Activated T-cell treated with anti-CD3 and anti-CD28 coated beads for 24 hours (primary cell): ENCODE results near the gene TBC1D9B.
"Not testable (repeated sequence)": the region's sequence is repeated elsewhere in the genome, so short reads cannot be mapped to it uniquely, and the experiment has no call there.

Experiments
- DNase-seq: peaks from one replicate; pipeline ENCODE4 v3.0.0-alpha.2; 2020; ENCODE audit warnings: low read depth

TBC1D9B gene

DNA sequence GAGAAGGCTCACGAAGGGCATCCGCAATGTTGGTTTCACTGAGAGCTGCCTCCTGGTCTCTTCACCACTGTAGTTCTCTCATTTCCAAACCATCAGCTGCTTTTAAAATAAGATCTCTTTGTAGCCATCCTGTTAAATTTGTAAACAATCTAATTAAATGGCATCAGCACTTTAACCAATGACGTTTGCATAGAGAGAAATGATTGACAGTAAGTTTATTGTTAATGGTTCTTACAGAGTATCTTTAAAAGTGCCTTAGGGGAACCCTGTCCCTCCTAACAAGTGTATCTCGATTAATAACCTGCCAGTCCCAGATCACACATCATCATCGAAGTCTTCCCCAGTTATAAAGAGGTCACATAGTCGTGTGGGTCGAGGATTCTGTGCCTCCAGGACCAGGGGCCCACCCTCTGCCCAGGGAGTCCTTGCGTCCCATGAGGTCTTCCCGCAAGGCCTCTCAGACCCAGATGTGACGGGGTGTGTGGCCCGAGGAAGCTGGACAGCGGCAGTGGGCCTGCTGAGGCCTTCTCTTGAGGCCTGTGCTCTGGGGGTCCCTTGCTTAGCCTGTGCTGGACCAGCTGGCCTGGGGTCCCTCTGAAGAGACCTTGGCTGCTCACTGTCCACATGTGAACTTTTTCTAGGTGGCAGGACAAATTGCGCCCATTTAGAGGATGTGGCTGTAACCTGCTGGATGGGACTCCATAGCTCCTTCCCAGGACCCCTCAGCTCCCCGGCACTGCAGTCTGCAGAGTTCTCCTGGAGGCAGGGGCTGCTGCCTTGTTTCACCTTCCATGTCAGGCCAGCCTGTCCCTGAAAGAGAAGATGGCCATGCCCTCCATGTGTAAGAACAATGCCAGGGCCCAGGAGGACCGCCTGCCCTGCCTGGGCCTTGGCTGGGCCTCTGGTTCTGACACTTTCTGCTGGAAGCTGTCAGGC, 70.4 kb downstream of the TBC1D9B start:
- DNase-seq, result no peak

DNA sequence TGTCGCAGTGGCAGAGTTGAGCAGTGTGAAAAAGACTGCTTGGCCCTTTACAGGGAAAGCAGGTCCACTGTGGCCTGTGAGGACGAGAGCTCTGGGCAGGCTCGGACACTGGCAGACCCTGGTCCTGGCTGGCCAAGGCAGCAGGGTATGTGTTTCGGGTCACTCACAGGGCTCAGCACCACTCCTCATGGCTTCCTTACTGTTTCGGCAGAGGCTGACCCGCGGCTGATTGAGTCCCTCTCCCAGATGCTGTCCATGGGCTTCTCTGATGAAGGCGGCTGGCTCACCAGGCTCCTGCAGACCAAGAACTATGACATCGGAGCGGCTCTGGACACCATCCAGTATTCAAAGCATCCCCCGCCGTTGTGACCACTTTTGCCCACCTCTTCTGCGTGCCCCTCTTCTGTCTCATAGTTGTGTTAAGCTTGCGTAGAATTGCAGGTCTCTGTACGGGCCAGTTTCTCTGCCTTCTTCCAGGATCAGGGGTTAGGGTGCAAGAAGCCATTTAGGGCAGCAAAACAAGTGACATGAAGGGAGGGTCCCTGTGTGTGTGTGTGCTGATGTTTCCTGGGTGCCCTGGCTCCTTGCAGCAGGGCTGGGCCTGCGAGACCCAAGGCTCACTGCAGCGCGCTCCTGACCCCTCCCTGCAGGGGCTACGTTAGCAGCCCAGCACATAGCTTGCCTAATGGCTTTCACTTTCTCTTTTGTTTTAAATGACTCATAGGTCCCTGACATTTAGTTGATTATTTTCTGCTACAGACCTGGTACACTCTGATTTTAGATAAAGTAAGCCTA, 71.3 kb downstream of the TBC1D9B start:
- no peak for DNase-seq

DNA sequence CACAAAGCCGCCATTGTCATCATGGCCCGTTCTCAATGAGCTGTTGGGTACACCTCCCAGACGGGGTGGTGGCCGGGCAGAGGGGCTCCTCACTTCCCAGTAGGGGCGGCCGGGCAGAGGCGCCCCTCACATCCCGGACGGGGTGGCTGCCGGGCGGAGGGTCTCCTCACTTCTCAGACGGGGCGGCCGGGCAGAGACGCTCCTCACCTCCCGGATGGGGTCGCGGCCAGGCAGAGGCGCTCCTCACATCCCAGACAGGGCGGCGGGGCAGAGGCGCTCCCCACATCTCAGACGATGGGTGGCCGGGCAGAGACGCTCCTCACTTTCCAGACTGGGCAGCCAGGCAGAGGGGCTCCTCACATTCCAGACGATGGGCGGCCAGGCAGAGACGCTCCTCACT, 72.8 kb downstream of the TBC1D9B start:
- DNase-seq, result not testable (repeated sequence)

DNA sequence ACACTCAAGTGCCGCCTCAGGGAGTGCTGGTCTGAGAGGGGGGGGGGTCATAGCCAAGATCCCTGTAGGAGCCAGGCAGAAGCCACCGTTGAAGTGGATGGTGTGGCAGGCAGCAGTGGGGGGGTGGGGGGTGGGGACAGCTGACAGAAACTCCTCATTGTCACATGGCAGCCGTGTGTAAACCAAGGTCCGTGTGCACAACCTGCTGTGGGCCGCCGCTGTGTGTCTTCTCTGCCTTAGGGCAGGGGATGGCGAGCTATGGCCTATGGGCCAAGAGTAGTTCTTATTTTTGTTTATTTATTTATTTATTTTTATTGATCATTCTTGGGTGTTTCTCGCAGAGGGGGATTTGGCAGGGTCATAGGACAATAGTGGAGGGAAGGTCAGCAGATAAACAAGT, 73.6 kb downstream of the TBC1D9B start:
- no peak for DNase-seq

DNA sequence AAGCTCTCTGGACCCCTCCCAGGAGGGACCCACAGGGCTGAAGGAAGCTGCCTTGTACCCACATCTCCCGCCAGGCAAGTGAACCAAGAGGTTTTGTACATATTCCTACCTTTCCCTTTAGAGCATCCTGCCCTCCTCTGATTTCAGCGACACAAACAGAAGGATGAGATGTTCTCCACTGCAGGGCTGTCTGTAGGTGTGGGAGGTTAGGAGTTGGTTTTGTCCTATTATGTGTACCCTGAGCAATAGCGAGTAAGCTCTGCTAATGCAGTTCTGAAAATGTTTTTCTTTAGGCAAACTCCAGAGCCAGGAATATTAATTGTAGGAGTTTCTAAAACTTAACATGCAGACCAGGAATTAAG, 74.0 kb downstream of the TBC1D9B start:
- DNase-seq, result no peak

DNA sequence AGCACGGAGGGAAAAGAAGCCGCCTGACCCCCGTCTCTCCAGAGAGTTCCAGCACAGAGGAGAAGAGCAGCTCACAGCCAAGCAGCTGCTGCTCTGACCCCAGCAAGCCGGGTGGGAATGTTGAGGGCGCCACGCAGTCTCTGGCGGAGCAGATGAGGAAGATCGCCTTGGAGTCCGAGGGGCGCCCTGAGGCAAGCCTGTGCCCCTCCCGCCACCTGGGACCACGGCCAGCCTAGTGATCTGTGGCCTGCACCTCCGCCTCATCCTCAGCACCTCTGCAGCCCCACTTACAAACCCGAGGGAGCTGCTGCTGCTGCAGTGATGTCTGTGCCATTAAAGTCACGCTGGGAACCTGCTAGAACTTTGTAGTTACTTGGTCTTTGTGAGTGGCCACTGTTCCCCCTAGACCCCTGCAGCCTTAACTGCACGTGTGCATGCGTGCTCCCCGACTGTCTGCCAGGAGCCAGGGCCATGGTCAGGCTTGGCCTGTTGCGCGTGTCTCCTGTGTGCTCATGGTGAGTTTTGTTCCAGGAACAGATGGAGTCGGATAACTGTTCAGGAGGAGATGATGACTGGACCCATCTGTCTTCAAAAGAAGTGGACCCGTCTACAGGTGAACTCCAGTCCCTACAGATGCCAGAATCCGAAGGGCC, 74.5 kb downstream of the TBC1D9B start:
- DNase-seq, result no peak

DNA sequence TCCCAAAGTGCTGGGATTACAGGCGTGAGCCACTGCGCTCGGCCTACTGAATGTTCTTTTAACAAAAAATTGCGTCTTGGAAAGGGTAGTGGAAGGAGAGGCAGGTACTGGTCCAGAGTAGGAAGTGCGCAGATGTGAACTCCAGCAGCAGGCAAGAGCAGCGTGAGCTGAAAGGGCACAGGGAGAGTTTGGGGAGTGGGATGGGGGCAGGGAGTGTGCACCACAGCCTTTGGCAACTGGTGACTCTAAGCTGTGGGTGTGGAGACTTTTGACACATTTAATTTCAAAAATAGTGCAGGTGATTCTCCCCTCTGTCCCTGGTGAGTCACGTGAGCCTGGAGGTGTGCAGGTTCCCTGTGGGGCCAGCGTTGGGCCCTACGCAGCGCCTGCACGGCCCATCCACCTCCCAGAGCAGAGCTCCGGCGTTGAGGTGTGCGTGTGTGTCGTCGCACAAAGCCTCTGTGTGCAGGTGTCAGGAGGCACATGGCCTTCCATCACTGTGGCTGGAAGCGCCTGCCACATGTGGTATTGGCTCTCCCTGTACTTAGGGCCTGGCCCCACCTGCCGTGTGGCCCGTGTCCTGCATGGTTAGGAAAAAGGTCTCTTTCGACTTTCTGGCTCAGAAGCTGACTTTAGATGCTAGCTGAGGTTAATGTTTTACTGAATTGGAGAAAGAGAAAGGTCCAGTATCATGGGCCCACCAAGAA, 75.5 kb downstream of the TBC1D9B start:
- DNase-seq, result no peak

DNA sequence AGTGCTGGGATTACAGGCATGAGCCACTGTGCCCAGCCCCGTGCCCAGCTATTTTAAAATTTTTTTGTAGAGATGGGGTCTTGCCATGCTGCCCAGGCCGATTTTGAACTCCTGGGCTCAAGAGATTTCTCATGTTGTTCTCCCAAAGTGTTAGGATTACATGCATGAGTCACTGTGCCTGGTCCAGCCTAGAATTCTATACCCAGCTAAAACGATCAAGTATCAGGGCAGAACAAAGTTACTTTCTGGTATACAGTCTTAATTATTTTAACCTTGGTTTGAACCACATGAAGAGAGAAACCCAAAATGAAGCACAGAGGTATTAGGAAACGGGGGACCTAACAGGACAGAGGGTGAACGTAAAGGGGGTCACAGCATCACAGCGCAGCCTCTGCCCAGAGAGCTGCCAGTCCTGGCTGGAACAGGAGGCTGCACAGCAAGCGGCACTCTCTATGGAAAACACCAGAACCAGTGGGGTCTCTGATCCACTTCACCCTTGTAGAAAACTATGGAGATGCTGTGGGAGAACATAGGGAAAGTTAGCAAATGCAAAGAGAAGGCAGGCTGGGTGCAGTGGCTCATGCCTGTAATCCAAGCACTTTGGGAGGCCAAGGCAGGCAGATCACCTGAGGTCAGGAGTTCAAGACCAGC, 76.8 kb downstream of the TBC1D9B start:
- DNase-seq, result no peak

DNA sequence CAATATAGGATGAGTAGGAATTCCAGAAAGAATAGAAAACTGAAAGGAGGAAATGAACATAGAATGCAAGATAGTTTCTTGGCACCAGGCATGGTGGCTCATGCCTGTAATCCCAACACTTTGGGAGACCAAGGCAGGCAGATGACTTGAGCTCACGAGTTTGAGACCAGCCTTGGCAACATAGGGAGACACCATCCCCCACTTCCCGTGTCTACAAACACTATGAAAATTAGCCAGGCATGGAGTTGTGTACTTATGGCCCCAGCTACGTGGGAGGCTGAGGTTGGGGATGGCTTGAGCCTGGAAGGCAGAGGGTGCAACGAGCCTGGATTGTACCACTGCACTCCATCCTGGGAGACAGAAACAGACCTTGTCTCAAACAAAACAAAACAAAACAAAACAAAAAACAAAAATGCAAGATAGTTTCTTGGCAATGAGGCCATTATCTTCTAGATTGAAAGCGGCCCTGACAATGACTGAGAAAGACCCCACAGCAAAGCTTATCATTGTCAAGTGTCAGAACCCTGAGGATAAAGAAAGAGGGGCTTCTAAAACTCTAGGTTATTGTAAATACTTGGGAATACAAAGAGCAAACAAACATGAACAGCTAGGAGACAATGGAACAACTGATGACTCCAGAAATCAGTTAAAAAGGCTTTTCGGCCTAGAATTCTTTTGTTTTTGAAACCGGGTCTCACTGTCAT, 77.8 kb downstream of the TBC1D9B start:
- DNase-seq, result no peak

DNA sequence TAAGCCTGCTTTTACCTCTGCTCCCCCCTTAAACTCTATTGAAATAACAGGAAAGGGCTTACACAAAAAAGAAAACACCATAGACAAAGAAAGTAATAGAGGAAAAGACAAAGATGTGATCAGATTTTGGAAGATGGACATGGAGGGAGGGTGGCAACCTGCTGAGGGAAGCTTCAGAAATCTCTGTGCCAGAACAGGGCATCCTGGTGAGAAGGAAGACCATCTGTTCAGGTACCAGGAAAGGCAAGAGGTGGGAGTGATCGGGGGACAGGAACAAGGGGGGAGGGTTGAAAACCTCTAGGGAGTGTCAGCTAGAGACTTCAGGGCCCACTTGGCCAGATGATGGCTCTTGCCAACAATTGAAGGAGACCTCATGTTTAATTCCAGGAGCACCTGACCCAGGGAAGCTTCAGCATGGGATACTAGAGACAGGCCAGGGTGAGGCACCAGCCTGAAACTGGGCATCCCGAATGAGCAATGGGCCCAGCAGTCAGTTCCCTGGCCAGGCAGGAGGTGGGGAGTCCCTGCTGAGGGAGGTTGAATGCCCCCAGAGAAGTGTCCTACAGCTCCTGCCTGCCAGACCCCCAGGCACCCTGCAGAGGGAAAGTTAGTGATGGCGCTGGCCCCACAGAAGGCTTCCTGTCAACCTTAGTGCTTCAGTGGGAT, 78.8 kb downstream of the TBC1D9B start:
- DNase-seq, result no peak

DNA sequence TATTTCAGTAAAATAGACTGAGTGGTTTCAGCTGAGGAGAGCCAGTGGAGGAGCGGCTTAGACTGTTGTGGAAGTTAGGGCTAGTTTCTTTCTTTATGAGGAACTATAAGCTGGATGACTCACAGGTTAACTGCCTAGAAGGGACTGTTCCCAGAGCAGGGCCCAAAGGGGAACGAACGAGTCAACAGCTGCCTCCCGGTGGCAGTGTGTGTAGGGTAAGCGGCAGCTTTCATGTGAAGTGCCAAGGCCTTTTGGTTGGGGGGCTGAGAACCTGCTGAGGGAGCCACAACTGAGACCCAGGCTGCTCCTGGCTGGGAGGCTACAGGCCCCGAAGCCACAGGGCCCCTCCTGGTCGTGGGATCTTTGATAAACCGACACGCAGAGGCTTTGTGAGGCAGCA, 80.0 kb downstream of the TBC1D9B start:
- peak; percentile 47 for DNase-seq

DNA sequence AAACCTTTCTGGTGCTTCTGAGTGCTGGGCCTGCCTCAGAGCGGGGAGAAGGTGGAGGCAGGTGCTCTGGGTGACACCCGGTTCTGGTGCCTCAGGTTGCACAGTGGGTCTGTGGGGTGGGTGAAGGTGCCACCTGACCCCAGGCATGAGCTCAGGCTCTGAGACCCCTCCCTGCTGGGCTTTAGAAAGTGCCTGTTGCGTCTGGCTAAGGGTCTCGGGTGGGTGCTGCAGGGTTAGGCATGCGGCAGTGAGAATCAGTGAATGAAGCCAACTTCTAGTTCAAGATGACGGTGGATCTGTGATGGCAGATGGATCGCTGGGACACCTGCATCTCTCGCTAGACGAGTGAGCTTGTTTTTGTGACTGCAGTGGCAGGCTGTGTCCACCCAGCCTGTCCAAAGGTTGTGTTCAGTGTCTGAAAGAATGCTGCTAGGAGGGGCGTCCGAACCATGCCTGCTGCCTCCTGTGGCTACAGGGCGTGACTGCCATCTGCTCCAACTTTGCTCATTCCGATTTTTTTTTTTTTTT, 82.0 kb downstream of the TBC1D9B start:
- no peak for DNase-seq

DNA sequence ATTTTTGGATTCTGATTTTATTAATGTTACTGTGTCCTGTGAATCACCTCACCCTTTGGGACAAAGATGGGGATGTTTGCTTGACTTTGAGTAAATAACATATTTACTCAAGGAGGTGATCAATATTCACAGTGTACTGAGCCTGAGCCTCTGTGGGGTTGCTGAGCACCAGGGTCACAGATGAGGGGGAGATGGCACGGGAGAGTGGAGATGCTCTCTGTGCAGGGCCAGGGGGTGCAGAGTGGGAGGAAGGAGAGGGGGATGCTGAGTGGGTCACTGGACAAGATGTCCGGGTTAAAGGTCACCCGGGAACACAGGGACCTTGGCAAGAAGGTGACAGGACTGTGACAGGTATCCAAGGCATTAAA, 83.0 kb downstream of the TBC1D9B start:
- DNase-seq, result no peak

DNA sequence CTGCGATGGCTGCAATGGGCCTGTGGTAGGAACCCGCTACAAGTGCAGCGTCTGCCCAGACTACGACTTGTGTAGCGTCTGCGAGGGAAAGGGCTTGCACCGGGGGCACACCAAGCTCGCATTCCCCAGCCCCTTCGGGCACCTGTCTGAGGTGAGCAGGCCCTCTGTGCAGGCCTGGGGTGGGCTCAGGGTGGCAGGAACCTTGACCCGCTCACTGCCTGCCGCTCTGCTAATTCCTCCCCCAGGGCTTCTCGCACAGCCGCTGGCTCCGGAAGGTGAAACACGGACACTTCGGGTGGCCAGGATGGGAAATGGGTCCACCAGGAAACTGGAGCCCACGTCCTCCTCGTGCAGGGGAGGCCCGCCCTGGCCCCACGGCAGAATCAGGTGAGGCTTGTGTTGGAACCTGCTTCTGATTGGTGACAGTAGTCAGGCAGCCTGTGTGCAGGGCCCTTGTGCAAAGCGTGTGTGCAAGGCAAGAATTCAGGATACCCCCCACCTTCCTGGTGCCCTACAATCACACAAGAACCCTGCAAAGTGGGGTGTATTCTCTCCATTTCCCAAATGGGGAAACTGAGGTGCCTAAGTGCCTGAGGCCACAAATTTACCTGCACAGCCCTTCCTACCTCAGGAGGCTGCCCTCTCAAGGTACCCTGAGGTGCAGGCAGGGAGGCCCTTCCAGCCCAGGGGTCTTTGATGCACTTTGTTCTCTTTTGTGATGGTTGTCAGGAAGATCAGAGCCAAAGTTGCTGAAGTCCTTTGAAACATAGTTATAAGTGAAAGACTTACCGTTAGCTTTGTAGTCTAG, 83.6 kb downstream of the TBC1D9B start:
- no peak for DNase-seq

DNA sequence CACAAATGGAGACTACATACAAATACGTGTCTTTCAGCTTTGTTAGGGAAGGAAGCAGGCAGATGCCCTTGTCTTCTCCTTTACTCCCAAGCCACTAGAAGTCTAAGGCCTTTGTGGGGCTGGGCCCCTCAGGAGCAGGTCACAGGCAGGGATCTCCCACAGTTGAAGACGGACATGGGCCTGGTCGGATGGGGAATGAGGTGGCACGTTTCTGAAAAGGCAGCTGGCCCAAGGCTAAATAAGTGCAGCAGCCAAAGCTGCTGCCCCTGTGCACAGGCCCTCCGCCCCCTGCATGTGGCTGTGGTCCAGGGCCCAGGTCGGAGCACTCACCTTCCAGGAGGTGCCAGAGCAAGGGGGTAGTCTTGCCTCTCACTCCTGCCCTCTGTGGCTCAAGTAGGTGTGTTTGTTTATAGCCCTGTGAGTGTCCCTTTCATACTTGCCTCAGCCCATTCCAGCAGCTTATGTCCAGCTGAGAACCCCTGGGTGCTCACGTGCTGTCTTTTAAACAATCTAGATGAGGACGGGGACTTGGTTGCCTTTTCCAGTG, 85.2 kb downstream of the TBC1D9B start:
- no peak for DNase-seq

DNA sequence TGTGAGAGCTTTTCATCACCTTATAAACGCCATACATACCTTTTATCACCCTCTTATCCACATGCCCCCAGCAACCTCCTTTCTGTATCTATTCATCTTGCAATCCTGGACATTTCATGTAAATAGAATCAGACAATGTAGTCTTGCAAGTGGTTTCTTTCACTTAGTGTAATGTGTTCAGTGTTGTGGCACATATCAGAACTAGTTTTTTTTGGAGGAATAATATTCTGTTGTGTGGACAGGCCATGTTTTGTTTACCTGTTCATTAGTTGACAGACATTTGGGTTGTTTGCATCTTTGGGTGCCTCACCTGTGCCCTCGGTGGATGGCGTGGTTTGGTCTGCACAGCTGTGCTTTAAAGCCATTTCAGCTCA, 85.7 kb downstream of the TBC1D9B start:
- no peak for DNase-seq

DNA sequence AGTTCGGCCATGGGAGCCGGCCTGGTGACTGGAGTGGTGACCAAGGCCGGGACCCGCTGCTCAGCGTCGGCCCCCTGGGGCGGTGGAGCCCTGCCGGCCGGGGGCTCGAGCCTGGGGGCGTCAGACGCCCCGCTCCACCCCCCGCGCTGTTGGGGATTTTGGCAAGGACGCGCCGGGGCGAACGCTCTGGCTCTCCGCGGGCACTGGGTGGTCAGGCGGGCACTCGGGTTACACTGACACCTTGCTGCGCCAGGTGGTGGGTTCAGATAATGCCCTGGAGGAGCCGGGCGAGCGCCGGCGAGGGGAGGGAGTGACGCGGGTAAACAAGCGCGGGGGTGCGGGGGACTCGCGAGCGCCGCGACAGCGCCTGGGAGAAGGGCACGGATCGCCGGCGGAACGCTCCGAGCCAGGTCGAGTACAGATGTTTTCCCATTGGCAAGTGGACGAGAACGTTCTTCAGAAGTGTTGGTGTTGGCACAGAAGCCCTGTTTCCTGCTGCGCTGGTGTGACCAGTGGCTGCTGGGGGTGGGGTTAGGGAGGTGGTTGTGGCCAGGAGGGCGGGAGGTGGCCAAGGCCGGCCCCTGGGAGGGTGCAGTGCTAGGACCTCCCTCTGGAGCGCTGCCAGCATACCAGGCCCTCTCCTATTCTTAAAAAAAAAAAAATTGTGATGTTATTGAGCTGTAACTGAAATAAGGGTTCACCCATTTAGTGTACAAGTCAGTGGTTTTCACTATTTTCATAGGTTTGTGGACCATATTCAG, 86.2 kb downstream of the TBC1D9B start:
- peak; percentile 75 for DNase-seq
